Naive thymus-derived CD4-positive, alpha-beta T cell (primary cell): ENCODE measurements around the gene SIPA1. TPM values are rescaled to one million over a fixed set of nuclear protein-coding genes. Genes with fewer than 3 reads are reported as not detected.
A peak's percentile ranks its signal among the peaks of the same experiment; 100 is the strongest.

ENCODE experiments used
- ATAC-seq: fragments of 150-1000 bp; cut with Tn5 transposase; 2 replicates; pipeline ENCODE4 v1.10.0; 2021; ENCODE audit warnings: mild to moderate bottlenecking, moderate library complexity
- CTCF ChIA-PET: fragments of 350-600 bp; sonication (Branson Sonifier 250); formaldehyde crosslinking; loops from one replicate; lab custom pipeline; 2021; ENCODE audit warnings: antibody characterized with exemption; lab: Charles Lee
- POLR2A ChIA-PET: fragments of 350-600 bp; sonication (Branson Sonifier 250); formaldehyde crosslinking; loops from one replicate; lab custom pipeline; 2021; ENCODE audit warnings: antibody characterized with exemption, inconsistent platforms; lab: Charles Lee
- DNase-seq, 9 donors: peaks; one replicate each; pipeline versions ENCODE4 v3.0.0 to v3.0.0-alpha.2; 2020 to 2022; ENCODE audit warnings: mixed read lengths in 1 of 9
- H3K27ac ChIP-seq: one replicate; pipeline ENCODE4 v1.7.0; 2013; ENCODE audit warnings: mild to moderate bottlenecking, low read depth, low read length, moderate library complexity
- H3K27me3 ChIP-seq, 2 donors: one replicate each; pipeline ENCODE4 v1.7.0; 2013; ENCODE audit warnings: low read length in 2 of 2, mild to moderate bottlenecking in 2 of 2, moderate library complexity in 2 of 2; ENCODE audit not compliant: control insufficient read depth in 2 of 2, insufficient read depth in 2 of 2
- H3K36me3 ChIP-seq, 3 experiments: 1 replicate in 2 of 3; 2 replicates in 1 of 3; pipeline ENCODE4 v1.7.0; 2013; ENCODE audit warnings: low read length in 3 of 3, mild to moderate bottlenecking in 3 of 3, moderate library complexity in 1 of 3; ENCODE audit not compliant: insufficient read depth in 3 of 3, control insufficient read depth in 2 of 3
- H3K4me1 ChIP-seq, 2 donors: one replicate each; pipeline ENCODE4 v1.7.0; 2013; ENCODE audit warnings: low read length in 2 of 2, mild to moderate bottlenecking in 2 of 2, moderate library complexity in 1 of 2; ENCODE audit not compliant: control insufficient read depth in 2 of 2, insufficient read depth in 2 of 2
- H3K4me3 ChIP-seq: 2 replicates; pipeline ENCODE4 v1.7.0; 2013; ENCODE audit warnings: mild to moderate bottlenecking, low read length
- H3K9me3 ChIP-seq, 3 experiments: 1 replicate in 2 of 3; 2 replicates in 1 of 3; pipeline ENCODE4 v1.7.0; 2013; ENCODE audit warnings: low read length in 3 of 3; ENCODE audit not compliant: control insufficient read depth in 2 of 3
- H3K27ac Mint-ChIP-seq, 9 donors: one replicate each; pipeline ENCODE4 v1.8.0; 2020 to 2022; ENCODE audit warnings: mixed read lengths in 9 of 9, mild to moderate bottlenecking in 8 of 9, moderate library complexity in 5 of 9, inconsistent platforms in 2 of 9
- H3K27me3 Mint-ChIP-seq, 5 donors: one replicate each; pipeline ENCODE4 v1.8.0; 2021 to 2022; ENCODE audit warnings: mixed read lengths in 5 of 5, mild to moderate bottlenecking in 1 of 5
- H3K36me3 Mint-ChIP-seq, 5 donors: one replicate each; pipeline ENCODE4 v1.8.0; 2020 to 2022; ENCODE audit warnings: mixed read lengths in 5 of 5, mild to moderate bottlenecking in 3 of 5, inconsistent platforms in 1 of 5
- H3K4me1 Mint-ChIP-seq, 7 donors: one replicate each; pipeline ENCODE4 v1.8.0; 2020 to 2022; ENCODE audit warnings: mixed read lengths in 7 of 7, mild to moderate bottlenecking in 3 of 7, inconsistent platforms in 1 of 7
- H3K4me3 Mint-ChIP-seq, 10 donors: one replicate each; pipeline ENCODE4 v1.8.0; 2020 to 2022; ENCODE audit warnings: mild to moderate bottlenecking in 10 of 10, mixed read lengths in 10 of 10, moderate library complexity in 6 of 10, inconsistent platforms in 2 of 10
- H3K9me3 Mint-ChIP-seq, 11 donors: one replicate each; pipeline ENCODE4 v1.8.0; 2020 to 2022; ENCODE audit warnings: mixed read lengths in 11 of 11, mild to moderate bottlenecking in 4 of 11, inconsistent platforms in 1 of 11, moderate library complexity in 1 of 11
- intact Hi-C, 2 donors: fragments of 100-400 bp; cut with micrococcal nuclease; formaldehyde crosslinking; loops; one replicate each; pipeline ENCODE4 v1.15.1; 2023
- polyA plus RNA-seq, 2 donors: library from polyadenylated mRNA; unstranded; fragments of 300-500 nt; fragmentation: Illumina TruSeq; gene quantifications; one replicate each; pipeline ENCODE4 v1.2.3, GENCODE V29; 2021
- total RNA-seq, 6 experiments: library from RNA in 5 of 6; stranded (reverse) in 5 of 6; gene quantifications; 1 replicate in 5 of 6; 2 replicates in 1 of 6; pipeline ENCODE4 v1.2.3 and lab custom pipeline; 2021 to 2026

The SIPA1 gene
- total and polyA plus RNA-seq, 7 experiments from 2014 or later = 90.3 to 249 (median 184) TPM

GRCh38 chr11:65615950-65616574 is 21.8 kb upstream of the SIPA1 start:
- ATAC-seq (no peak), DNase-seq (no peak)
- Histone ChIP-seq H3K27ac (peak overlapping the region; percentile 91), H3K9me3 (no peaks in the 10 kb centered on the region), H3K36me3 (peaks cover 12 to 56% (median 17%) of the 10 kb centered on the region in 3 experiments), H3K27me3 (no peaks in the 10 kb centered on the region), H3K4me1 (peaks cover 35 to 39% of the 10 kb centered on the region in 2 donors), H3K4me3 (peak overlapping the region; percentile 72)
- peaks cover 22 to 43% (median 33%) of the 10 kb centered on the region in 7 donors for H3K4me1 Mint-ChIP-seq
- H3K9me3 Mint-ChIP-seq = peaks cover 0 to 2% (median 0%) of the 10 kb centered on the region in 11 donors
- POLR2A ChIA-PET = interaction anchor here (0.6 to 6.7 kb wide), 24 partner anchors 11 to 651 kb away, joined by 3 to 52 read pairs (median 9); partner anchors contain the start of genes BANF1, CFL1, EHBP1L1 and EIF1AD
- CTCF ChIA-PET = interaction anchor here (0.6 to 2.6 kb wide), 5 partner anchors 10 to 287 kb away, joined by 3 to 12 read pairs (median 7); partner anchors contain the start of gene KAT5
- H3K27ac Mint-ChIP-seq = peak overlapping the region; percentile 90 to 99 (median 97)
- peaks cover 0 to 6% (median 0%) of the 10 kb centered on the region in 5 donors for H3K27me3 Mint-ChIP-seq
- intact Hi-C loops = loop anchor here (1.0 to 5.0 kb wide), 26 partner anchors 10 to 1299 kb away; partner anchors contain the start of genes C11orf68 (in 2 of the 2), DRAP1 (in 2 of the 2), SIPA1 (in 2 of the 2) and SYVN1 (in 2 of the 2)
- H3K4me3 Mint-ChIP-seq = peak overlapping the region; percentile 94 to 99 (median 97)
- H3K36me3 Mint-ChIP-seq = peaks cover 0 to 24% (median 3%) of the 10 kb centered on the region in 5 donors

DNA sequence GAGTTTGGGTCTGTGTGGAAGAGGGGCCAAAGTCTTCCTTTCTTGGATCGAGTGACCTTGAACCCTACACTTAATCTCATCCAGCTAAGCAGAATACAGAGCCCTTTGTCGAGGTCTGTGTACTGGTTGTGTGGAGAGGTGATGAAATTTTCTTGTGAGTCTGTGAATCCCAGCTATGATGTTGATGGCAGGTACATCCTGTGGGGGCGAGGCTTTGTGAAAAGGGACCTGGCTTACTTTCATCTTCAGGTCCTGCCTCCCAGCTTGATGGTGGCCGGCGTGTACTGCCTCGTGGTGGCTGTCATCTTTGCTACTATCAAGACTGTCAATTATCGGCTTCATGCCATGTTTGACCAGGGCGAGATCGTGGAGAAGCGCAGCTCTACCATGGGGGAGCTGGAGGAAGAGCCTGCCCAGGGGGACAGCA is 21.3 kb upstream of the SIPA1 start:
- DNase-seq = no peak
- Histone ChIP-seq H3K4me1 (peaks cover 30 to 34% of the 10 kb centered on the region in 2 donors), H3K9me3 (no peaks in the 10 kb centered on the region), H3K4me3 (peak overlapping the region; percentile 72), H3K27ac (peak overlapping the region; percentile 91), H3K36me3 (peaks cover 12 to 61% (median 20%) of the 10 kb centered on the region in 3 experiments), H3K27me3 (no peaks in the 10 kb centered on the region)
- Mint-ChIP-seq H3K4me3 (peak overlapping the region; percentile 91 to 99 (median 94)), H3K4me1 (peaks cover 22 to 39% (median 30%) of the 10 kb centered on the region in 7 donors), H3K27ac (peak overlapping the region; percentile 70 to 95 (median 90)), H3K36me3 (peaks cover 0 to 24% (median 3%) of the 10 kb centered on the region in 5 donors), H3K27me3 (peaks cover 0 to 6% (median 0%) of the 10 kb centered on the region in 5 donors), H3K9me3 (peaks cover 0 to 2% (median 0%) of the 10 kb centered on the region in 11 donors)
- ChIA-PET POLR2A (interaction anchor here (1.1 to 6.7 kb wide), 8 partner anchors 10 to 243 kb away, joined by 3 to 52 read pairs (median 14); partner anchors contain the start of genes CFL1, MUS81, RELA and SIPA1), CTCF (interaction anchor here (0.5 to 0.7 kb wide), 3 partner anchors 21 to 243 kb away, joined by 3 to 4 read pairs (median 4); partner anchors contain the start of gene SIPA1)
- ATAC-seq = no peak
- intact Hi-C loops = loop anchor here in 1 of 2 donors (5.0 kb wide), 1 partner anchor 1299 kb away; the partner anchor contains the start of genes PRDX5 and TRMT112

- H3K36me3 Mint-ChIP-seq = peaks cover 0 to 22% (median 3%) of the 10 kb centered on the region in 5 donors
- peaks cover 0 to 2% (median 0%) of the 10 kb centered on the region in 11 donors for H3K9me3 Mint-ChIP-seq
- ChIA-PET POLR2A (interaction anchor here (0.5 to 6.7 kb wide), 9 partner anchors 9 to 118 kb away, joined by 3 to 52 read pairs (median 4); partner anchors contain the start of genes MALAT1, RELA and SIPA1), CTCF (interaction anchor here (0.5 to 0.7 kb wide), 2 partner anchors 21 to 46 kb away, joined by 3 to 4 read pairs; partner anchors contain the start of gene SIPA1)
- intact Hi-C loops = loop anchor here in 1 of 2 donors (5.0 kb wide), 1 partner anchor 1300 kb away; the partner anchor contains the start of genes PRDX5 and TRMT112
- peak overlapping the region; percentile 60 to 95 (median 90) for H3K27ac Mint-ChIP-seq
- peaks cover 12 to 68% (median 20%) of the 10 kb centered on the region in 3 experiments for H3K36me3 ChIP-seq
- peak overlapping the region; percentile 91 to 99 (median 94) for H3K4me3 Mint-ChIP-seq
- ATAC-seq = no peak
- peak overlapping the region; percentile 91 for H3K27ac ChIP-seq
- H3K9me3 ChIP-seq = no peaks in the 10 kb centered on the region
- DNase-seq = no peak
- peaks cover 23 to 27% of the 10 kb centered on the region in 2 donors for H3K4me1 ChIP-seq
- H3K27me3 Mint-ChIP-seq = peaks cover 0 to 6% (median 0%) of the 10 kb centered on the region in 5 donors
- H3K27me3 ChIP-seq = no peaks in the 10 kb centered on the region
- peak overlapping the region; percentile 72 for H3K4me3 ChIP-seq
- peaks cover 16 to 33% (median 24%) of the 10 kb centered on the region in 7 donors for H3K4me1 Mint-ChIP-seq
Observed at GRCh38 chr11:65617136-65617850, 20.6 kb upstream of the SIPA1 start.

DNA sequence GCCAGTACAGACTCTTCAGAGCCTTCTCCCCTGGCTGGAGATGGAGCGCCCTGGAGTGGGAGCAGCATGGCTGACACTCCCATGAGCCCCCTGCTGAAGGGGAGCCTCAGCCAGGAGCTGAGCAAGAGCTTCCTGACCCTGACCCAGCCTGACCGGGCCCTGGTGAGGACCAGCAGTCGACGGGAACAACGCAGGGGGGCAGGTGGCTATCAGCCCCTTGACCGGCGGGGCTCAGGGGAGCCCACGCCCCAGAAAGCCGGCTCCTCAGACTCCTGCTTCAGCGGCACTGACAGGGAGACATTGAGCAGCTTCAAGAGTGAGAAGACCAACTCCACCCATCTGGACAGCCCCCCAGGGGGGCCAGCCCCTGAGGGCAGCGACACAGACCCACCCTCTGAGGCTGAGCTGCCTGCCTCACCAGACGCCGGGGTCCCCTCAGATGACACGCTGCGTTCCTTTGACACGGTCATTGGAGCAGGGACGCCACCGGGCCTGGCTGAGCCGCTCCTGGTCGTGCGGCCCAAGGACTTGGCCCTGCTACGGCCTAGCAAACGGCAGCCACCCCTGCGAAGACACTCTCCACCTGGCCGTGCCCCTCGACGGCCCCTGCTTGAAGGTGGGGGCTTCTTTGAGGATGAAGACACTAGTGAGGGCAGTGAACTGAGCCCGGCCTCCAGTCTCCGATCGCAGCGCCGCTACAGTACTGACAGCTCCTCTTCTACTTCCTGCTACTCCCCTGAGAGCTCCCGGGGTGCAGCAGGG is 19.7 kb upstream of the SIPA1 start:
- Mint-ChIP-seq H3K27ac (peak overlapping the region in 2 of 9 donors; percentile 31 to 33), H3K9me3 (peaks cover 0 to 2% (median 0%) of the 10 kb centered on the region in 11 donors), H3K27me3 (peaks cover 0 to 6% (median 0%) of the 10 kb centered on the region in 5 donors), H3K4me3 (peak overlapping the region in 5 of 10 donors; percentile 17 to 99 (median 95)), H3K36me3 (peaks cover 0 to 20% (median 6%) of the 10 kb centered on the region in 5 donors), H3K4me1 (peaks cover 12 to 24% (median 19%) of the 10 kb centered on the region in 7 donors)
- Histone ChIP-seq H3K36me3 (peaks cover 12 to 75% (median 24%) of the 10 kb centered on the region in 3 experiments), H3K27me3 (no peaks in the 10 kb centered on the region), H3K4me3 (no peak overlapping the region), H3K27ac (no peak overlapping the region), H3K9me3 (no peaks in the 10 kb centered on the region), H3K4me1 (peaks cover 14 to 18% of the 10 kb centered on the region in 2 donors)
- ChIA-PET CTCF (no interaction called here), POLR2A (interaction anchor here (0.7 to 6.7 kb wide), 4 partner anchors 10 to 44 kb away, joined by 3 to 52 read pairs (median 24); partner anchors contain the start of genes RELA and SIPA1)
- DNase-seq = no peak
- intact Hi-C loops = loop anchor here in 1 of 2 donors (5.0 kb wide), 1 partner anchor 1301 kb away; the partner anchor contains the start of genes PRDX5 and TRMT112
- no peak for ATAC-seq

- CTCF ChIA-PET = no interaction called here
- H3K36me3 Mint-ChIP-seq = peaks cover 0 to 20% (median 6%) of the 10 kb centered on the region in 5 donors
- no peak overlapping the region for H3K27ac ChIP-seq
- POLR2A ChIA-PET = no interaction called here
- H3K27me3 Mint-ChIP-seq = peaks cover 0 to 6% (median 0%) of the 10 kb centered on the region in 5 donors
- H3K9me3 Mint-ChIP-seq = peaks cover 0 to 2% (median 0%) of the 10 kb centered on the region in 11 donors
- intact Hi-C loops = loop anchor here in 1 of 2 donors (5.0 kb wide), 1 partner anchor 1301 kb away; the partner anchor contains the start of genes PRDX5 and TRMT112
- peaks cover 12 to 79% (median 27%) of the 10 kb centered on the region in 3 experiments for H3K36me3 ChIP-seq
- peaks cover 13 to 16% of the 10 kb centered on the region in 2 donors for H3K4me1 ChIP-seq
- H3K4me3 ChIP-seq = no peak overlapping the region
- no peaks in the 10 kb centered on the region for H3K27me3 ChIP-seq
- H3K4me3 Mint-ChIP-seq = peak overlapping the region in 2 of 10 donors; percentile 36 to 71
- peaks cover 12 to 23% (median 17%) of the 10 kb centered on the region in 7 donors for H3K4me1 Mint-ChIP-seq
- peak overlapping the region in 1 of 9 donors; percentile 62 for H3K27ac Mint-ChIP-seq
- DNase-seq = no peak
- no peak for ATAC-seq
- no peaks in the 10 kb centered on the region for H3K9me3 ChIP-seq
Observed at GRCh38 chr11:65618763-65619162, 19.1 kb upstream of the SIPA1 start.
